DMS114 treated with DMSO at 0.1 percent for 48 hours (cell line): ENCODE results near the gene SMIM7.
A peak's percentile ranks its signal among the peaks of the same experiment; 100 is the strongest.
"Not testable (repeated sequence)": the region's sequence is repeated elsewhere in the genome, so short reads cannot be mapped to it uniquely, and the experiment has no call there.

Experiments used
- DNase-seq: peaks from one replicate; lab custom pipeline; 2025; ENCODE audit not compliant: unreplicated experiment; lab: John Stamatoyannopoulos, UW

Gene SMIM7

GRCh38 chr19:16659832-16660708, at the start of gene SMIM7:
Gene SMIM7 (minus strand): TSS chr19:16660144. CDS start chr19:16660110, 34 bp downstream.
- peak; percentile 98 for DNase-seq

- no peak for DNase-seq
These were observed 43.7 kb upstream of the SMIM7 start for GRCh38 chr19:16703677-16704076.

DNA sequence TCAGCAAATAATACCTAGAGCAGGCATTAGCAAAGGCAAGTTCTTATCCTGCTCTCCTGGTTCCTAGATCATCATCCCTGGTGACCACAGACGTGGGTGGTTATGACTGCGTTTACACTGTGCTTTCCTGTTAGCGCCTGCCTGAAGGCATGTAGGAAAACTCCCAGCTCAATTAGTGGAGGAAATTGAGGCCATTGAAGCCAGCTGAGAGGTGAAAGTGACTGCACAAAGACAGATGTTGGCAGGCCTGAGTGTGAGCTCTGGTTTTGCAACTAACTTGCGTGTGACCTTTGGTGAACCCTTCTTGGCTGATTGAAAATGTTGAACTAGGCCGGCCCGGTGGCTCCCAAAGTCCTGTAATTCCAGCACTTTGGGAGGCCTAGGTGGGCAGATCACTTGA, 42.2 kb upstream of the SMIM7 start:
- no peak for DNase-seq

GRCh38 chr19:16698914-16699313, 39.0 kb upstream of the SMIM7 start:
- DNase-seq = no peak

GRCh38 chr19:16688084-16688483, 28.1 kb upstream of the SMIM7 start:
- no peak for DNase-seq

GRCh38 chr19:16684216-16684615, 24.3 kb upstream of the SMIM7 start:
- no peak for DNase-seq

- no peak for DNase-seq
These were observed 22.6 kb upstream of the SMIM7 start for GRCh38 chr19:16682539-16682938.

- no peak for DNase-seq
These were observed 19.9 kb upstream of the SMIM7 start for GRCh38 chr19:16679811-16680210.

GRCh38 chr19:16678498-16678897, 18.6 kb upstream of the SMIM7 start:
- DNase-seq = no peak

DNA sequence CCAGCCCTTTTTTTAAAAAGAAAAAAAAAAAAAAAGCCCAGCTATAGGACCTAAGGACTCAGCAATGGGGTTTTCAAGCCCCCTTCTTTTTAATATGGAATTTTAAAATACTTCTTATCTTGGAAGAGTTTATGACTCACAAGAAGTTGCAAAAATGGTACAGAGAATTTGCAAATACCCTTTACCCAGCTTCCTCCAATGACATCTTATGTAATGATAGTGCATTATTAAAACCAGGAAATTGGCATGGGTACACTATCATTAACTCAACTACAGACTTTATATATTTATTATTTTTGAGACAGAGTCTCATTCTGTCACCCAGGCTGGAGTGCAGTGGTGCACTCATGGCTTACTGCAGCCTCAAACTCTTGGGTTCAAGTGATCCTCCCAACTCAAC, 17.1 kb upstream of the SMIM7 start:
- DNase-seq = no peak

DNA sequence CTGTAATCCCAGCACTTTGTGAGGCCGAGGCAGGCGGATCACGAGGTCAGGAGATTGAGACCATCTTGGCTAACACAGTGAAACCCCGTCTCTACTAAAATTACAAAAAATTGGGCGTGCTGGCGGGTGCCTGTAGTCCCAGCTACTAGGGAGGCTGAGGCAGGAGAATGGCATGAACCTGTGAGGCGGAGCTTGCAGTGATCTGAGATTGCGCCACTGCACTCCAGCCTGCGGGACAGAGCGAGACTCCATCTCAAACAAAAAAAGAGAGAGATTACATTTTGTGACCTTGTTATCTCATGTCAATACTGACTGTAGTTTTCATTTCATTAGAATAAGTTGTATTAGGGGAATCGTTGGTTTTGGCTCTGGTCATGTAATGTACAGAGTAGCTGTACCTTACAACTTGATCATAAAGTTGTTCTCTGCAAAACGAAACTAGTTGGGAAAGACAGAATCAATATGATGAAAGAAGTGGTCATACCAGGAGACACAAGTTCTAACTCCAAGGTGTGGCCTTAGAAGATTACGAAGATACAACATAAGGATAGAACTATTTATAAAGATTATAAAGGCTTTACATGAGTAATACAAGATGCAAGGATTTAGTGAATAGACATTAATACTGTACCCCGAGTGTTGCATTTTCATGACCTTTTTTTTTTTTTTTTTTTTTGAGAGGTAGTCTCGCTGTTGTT, 16.3 kb upstream of the SMIM7 start:
- no peak for DNase-seq

GRCh38 chr19:16673839-16674238, 13.9 kb upstream of the SMIM7 start:
- DNase-seq = not testable (repeated sequence)

DNA sequence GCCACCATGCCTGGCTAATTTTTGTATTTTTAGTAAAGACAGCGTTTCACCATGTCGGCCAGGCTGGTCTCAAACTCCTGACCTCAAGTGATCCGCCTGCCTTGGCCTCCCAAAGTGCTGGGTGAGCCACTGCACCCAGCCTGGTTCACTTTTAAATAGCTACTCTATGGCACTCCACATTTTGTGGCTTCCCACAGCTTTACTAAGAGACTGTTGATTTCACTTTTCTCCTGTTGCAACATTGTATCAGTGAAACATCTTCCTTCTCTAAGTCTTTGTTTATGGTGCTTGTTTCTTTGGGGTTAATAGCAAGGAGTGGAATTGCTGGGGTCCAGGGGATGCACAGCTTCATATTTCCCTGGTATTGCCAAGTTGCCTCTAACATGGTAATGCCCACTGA, 13.3 kb upstream of the SMIM7 start:
- no peak for DNase-seq

GRCh38 chr19:16671652-16672274, 11.8 kb upstream of the SMIM7 start:
- DNase-seq = no peak

- DNase-seq = no peak
These were observed 10.3 kb upstream of the SMIM7 start for GRCh38 chr19:16670291-16670690.

DNA sequence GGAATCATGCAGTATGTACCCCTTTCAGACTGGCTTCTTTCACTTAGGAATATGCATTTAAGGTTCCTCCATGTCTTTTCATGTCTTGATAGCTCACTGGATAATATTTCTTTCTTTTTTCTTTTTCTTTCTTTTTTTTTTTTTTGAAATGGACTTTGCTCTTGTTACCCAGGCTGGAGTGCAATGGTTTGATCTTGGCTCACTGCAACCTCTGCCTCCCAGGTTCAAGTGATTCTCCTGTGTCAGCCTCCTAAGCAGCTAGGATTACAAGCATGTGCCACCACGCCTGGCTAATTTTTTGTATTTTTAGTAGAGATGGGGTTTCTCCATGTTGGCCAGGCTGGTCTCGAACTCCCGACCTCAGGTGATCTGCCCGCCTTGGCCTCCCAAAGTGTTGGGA, 8.8 kb upstream of the SMIM7 start:
- DNase-seq = not testable (repeated sequence)

DNA sequence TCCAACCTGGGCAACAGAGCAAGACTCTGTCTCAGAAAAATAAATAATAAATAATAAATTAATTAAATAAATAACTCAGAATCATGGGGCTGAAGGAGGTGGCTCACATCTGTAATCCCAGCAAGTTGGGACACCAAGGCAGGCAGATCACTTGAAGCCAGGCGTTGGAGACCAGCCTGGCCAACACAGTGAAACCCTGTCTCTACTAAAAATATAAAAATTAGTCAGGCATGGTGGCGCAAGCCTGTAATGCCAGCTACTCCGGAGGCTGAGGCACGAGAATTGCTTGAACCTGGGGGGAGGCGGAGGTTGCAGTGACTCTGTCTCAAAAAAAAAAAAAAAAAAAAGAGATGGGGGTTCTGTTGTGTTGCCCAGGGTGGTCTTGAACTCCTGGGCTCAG, 8.2 kb upstream of the SMIM7 start:
- no peak for DNase-seq

GRCh38 chr19:16661480-16662034, 1.6 kb upstream of the SMIM7 start:
- no peak for DNase-seq

- DNase-seq = no peak
These were observed 977 bp upstream of the SMIM7 start, which contains the start of gene TMEM38A for GRCh38 chr19:16660763-16661479. Gene TMEM38A (plus strand): TSS chr19:16661139. CDS start chr19:16661218, 79 bp downstream.

GRCh38 chr19:16659464-16659831, 496 bp downstream of the SMIM7 start:
- no peak for DNase-seq

GRCh38 chr19:16657384-16657783, 2.6 kb downstream of the SMIM7 start:
- DNase-seq = no peak
